ENCODE measurements around the gene ARNT2.

- TF ChIP-seq SUZ12 (IDR thresholded peaks at IDR 0.05; ENCODE audit: extremely low read depth, insufficient read depth, insufficient read length), result no peak
- no peak for TF ChIP-seq YY1 (IDR thresholded peaks at IDR 0.05; ENCODE audit: insufficient read depth, insufficient read length)
- no peak for TF ChIP-seq ZNF274 (IDR thresholded peaks at IDR 0.05; ENCODE audit: low read depth, low read length)
Observed at GRCh38 chr15:80556694-80557367, 152.6 kb downstream of the ARNT2 start.

Measured in NT2/D1 (cell line).